SK-N-SH treated with all-trans-retinoic acid at 6 μM for 48 hours (cell line): ENCODE data around the gene ZFHX3.

Source experiments
- ATAC-seq: fragments of 200-7000 bp; cut with Tn5 transposase; 3 replicates; pipeline ENCODE4 v1.9.1; 2020; ENCODE audit warnings: mild to moderate bottlenecking, moderate library complexity
- ARNTL ChIP-seq: fragments of 450-650 bp; formaldehyde crosslinking; IDR thresholded peaks from 2 replicates; pipeline ENCODE4 v1.5.0; 2020; ENCODE audit warnings: low read depth, mild to moderate bottlenecking, moderate library complexity, borderline replicate concordance
- BACH2 ChIP-seq: fragments of 250-450 bp; sonication (Bioruptor Pico); IDR thresholded peaks from 2 replicates; pipeline ENCODE4 v1.9.0; 2021; ENCODE audit warnings: mild to moderate bottlenecking, borderline replicate concordance
- CSDC2 ChIP-seq: fragments of 250-450 bp; sonication (Bioruptor Pico); IDR thresholded peaks from 2 replicates; pipeline ENCODE4 v1.5.0; 2020; ENCODE audit warnings: mild to moderate bottlenecking, moderate library complexity
- ESRRG ChIP-seq: fragments of 250-450 bp; sonication (Bioruptor Pico); IDR thresholded peaks from 2 replicates; pipeline ENCODE4 v1.6.1; 2021; ENCODE audit warnings: mild to moderate bottlenecking
- GLIS3 ChIP-seq: fragments of 250-450 bp; sonication (Bioruptor Pico); IDR thresholded peaks from 2 replicates; pipeline ENCODE4 v1.5.0; 2020; ENCODE audit warnings: mild to moderate bottlenecking, moderate library complexity
- ISL1 ChIP-seq: fragments of 250-450 bp; sonication (Bioruptor Pico); IDR thresholded peaks from 2 replicates; pipeline ENCODE4 v2.1.2; 2022; ENCODE audit warnings: mild to moderate bottlenecking, moderate library complexity
- OSR1 ChIP-seq: fragments of 250-450 bp; sonication (Bioruptor Pico); IDR thresholded peaks from 2 replicates; pipeline ENCODE4 v1.8.0; 2022; ENCODE audit warnings: moderate library complexity, mild to moderate bottlenecking, inconsistent platforms
- PPARA ChIP-seq: fragments of 250-450 bp; sonication (Bioruptor Pico); IDR thresholded peaks from 2 replicates; pipeline ENCODE4 v1.5.0; 2020; ENCODE audit warnings: mild to moderate bottlenecking, borderline replicate concordance
- RARB ChIP-seq: fragments of 250-450 bp; sonication (Bioruptor Pico); IDR thresholded peaks from 2 replicates; pipeline ENCODE4 v1.8.0; 2021; ENCODE audit warnings: mild to moderate bottlenecking, moderate library complexity
- SNAI2 ChIP-seq: fragments of 250-450 bp; sonication (Bioruptor Pico); IDR thresholded peaks from 2 replicates; pipeline ENCODE4 v1.5.0; 2020; ENCODE audit warnings: mild to moderate bottlenecking, moderate library complexity
- TCF4 ChIP-seq: fragments of 250-450 bp; sonication (Bioruptor Pico); IDR thresholded peaks from 2 replicates; pipeline ENCODE4 v1.8.0; 2021; ENCODE audit warnings: mild to moderate bottlenecking, moderate library complexity, borderline replicate concordance
- TOX ChIP-seq: fragments of 250-450 bp; sonication (Bioruptor Pico); IDR thresholded peaks from 2 replicates; pipeline ENCODE4 v1.8.0; 2021; ENCODE audit warnings: mild to moderate bottlenecking, moderate library complexity, borderline replicate concordance
- ZC3H10 ChIP-seq: fragments of 250-450 bp; sonication (Bioruptor Pico); IDR thresholded peaks from 2 replicates; pipeline ENCODE4 v1.5.1; 2021; ENCODE audit warnings: mild to moderate bottlenecking, moderate library complexity
- ZFP3 ChIP-seq: fragments of 250-450 bp; sonication (Bioruptor Pico); IDR thresholded peaks from 2 replicates; pipeline ENCODE4 v1.5.0; 2020; ENCODE audit warnings: mild to moderate bottlenecking, moderate library complexity
- ZNF565 ChIP-seq: fragments of 450-650 bp; formaldehyde crosslinking; conservative IDR thresholded peaks from 2 replicates; pipeline ENCODE4 v1.5.0; 2020; ENCODE audit warnings: low read depth, mild to moderate bottlenecking, moderate library complexity
- ZNF70 ChIP-seq: fragments of 450-650 bp; formaldehyde crosslinking; IDR thresholded peaks from 2 replicates; pipeline ENCODE4 v1.5.0; 2020; ENCODE audit warnings: mild to moderate bottlenecking, moderate library complexity
- TF ChIP-seq, protein P1 (sequence below): fragments of 250-450 bp; sonication (Bioruptor Pico); IDR thresholded peaks from 2 replicates; pipeline ENCODE4 v1.8.0; 2020; ENCODE audit warnings: mild to moderate bottlenecking, moderate library complexity, borderline replicate concordance
- TF ChIP-seq, protein P2 (sequence below): fragments of 250-450 bp; sonication (Bioruptor Pico); IDR thresholded peaks from 2 replicates; pipeline ENCODE4 v1.8.0; 2021; ENCODE audit warnings: low read depth, mild to moderate bottlenecking, moderate library complexity, borderline replicate concordance
- TF ChIP-seq, protein P3 (sequence below): fragments of 250-450 bp; sonication (Bioruptor Pico); IDR thresholded peaks from 2 replicates; pipeline ENCODE4 v1.5.1; 2020; ENCODE audit warnings: low read depth, mild to moderate bottlenecking, moderate library complexity
- TF ChIP-seq, protein P4 (sequence below): fragments of 250-450 bp; sonication (Bioruptor Pico); IDR thresholded peaks from 2 replicates; pipeline ENCODE4 v1.5.0; 2020; ENCODE audit warnings: mild to moderate bottlenecking, moderate library complexity
- TF ChIP-seq, protein P5 (sequence below): fragments of 250-450 bp; sonication (Bioruptor Pico); IDR thresholded peaks from 2 replicates; pipeline ENCODE4 v1.5.1; 2021; ENCODE audit warnings: mild to moderate bottlenecking, moderate library complexity

Gene ZFHX3

DNA sequence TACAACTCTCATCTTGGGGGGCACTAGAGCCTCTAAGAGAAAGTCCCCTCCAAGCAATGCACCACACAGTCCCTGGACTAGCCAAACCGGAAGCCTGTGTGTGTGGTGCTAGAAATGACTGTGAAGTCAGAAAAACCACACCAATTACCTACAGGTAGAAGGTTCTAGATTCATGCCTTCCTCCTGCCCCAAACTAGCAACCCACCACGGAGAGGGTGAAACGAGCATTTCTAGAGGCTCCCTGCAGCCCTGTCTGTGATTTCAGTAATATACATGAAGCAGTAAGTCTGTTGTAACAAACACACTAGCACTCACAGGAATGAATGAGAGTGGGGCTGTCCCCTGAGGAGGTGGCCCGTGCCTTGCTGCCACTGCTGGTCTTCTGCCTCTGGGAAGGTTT is 13.6 kb downstream of the ZFHX3 start:
- TF ChIP-seq TOX (CRISPR knock-in tag) (no peak), TCF4 (CRISPR knock-in tag) (no peak), GLIS3 (CRISPR knock-in tag) (no peak), ZFP3 (no peak), ZC3H10 (CRISPR knock-in tag) (no peak), SNAI2 (CRISPR knock-in tag) (no peak), ESRRG (CRISPR knock-in tag) (no peak), RARB (no peak), CSDC2 (CRISPR knock-in tag) (no peak), PPARA (no peak), ZNF70 (CRISPR knock-in tag) (no peak), OSR1 (CRISPR knock-in tag) (no peak), ZNF565 (no peak), ISL1 (CRISPR knock-in tag) (no peak), BACH2 (no peak)
- TF ChIP-seq, protein P1, sequence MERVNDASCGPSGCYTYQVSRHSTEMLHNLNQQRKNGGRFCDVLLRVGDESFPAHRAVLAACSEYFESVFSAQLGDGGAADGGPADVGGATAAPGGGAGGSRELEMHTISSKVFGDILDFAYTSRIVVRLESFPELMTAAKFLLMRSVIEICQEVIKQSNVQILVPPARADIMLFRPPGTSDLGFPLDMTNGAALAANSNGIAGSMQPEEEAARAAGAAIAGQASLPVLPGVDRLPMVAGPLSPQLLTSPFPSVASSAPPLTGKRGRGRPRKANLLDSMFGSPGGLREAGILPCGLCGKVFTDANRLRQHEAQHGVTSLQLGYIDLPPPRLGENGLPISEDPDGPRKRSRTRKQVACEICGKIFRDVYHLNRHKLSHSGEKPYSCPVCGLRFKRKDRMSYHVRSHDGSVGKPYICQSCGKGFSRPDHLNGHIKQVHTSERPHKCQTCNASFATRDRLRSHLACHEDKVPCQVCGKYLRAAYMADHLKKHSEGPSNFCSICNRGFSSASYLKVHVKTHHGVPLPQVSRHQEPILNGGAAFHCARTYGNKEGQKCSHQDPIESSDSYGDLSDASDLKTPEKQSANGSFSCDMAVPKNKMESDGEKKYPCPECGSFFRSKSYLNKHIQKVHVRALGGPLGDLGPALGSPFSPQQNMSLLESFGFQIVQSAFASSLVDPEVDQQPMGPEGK (CRISPR knock-in tag): no peak
- TF ChIP-seq, protein P2, sequence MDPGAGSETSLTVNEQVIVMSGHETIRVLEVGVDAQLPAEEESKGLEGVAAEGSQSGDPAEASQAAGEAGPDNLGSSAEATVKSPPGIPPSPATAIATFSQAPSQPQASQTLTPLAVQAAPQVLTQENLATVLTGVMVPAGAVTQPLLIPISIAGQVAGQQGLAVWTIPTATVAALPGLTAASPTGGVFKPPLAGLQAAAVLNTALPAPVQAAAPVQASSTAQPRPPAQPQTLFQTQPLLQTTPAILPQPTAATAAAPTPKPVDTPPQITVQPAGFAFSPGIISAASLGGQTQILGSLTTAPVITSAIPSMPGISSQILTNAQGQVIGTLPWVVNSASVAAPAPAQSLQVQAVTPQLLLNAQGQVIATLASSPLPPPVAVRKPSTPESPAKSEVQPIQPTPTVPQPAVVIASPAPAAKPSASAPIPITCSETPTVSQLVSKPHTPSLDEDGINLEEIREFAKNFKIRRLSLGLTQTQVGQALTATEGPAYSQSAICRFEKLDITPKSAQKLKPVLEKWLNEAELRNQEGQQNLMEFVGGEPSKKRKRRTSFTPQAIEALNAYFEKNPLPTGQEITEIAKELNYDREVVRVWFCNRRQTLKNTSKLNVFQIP: no peak
- TF ChIP-seq, protein P3, sequence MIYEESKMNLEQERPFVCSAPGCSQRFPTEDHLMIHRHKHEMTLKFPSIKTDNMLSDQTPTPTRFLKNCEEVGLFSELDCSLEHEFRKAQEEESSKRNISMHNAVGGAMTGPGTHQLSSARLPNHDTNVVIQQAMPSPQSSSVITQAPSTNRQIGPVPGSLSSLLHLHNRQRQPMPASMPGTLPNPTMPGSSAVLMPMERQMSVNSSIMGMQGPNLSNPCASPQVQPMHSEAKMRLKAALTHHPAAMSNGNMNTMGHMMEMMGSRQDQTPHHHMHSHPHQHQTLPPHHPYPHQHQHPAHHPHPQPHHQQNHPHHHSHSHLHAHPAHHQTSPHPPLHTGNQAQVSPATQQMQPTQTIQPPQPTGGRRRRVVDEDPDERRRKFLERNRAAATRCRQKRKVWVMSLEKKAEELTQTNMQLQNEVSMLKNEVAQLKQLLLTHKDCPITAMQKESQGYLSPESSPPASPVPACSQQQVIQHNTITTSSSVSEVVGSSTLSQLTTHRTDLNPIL (CRISPR knock-in tag): no peak
- TF ChIP-seq, protein P4, sequence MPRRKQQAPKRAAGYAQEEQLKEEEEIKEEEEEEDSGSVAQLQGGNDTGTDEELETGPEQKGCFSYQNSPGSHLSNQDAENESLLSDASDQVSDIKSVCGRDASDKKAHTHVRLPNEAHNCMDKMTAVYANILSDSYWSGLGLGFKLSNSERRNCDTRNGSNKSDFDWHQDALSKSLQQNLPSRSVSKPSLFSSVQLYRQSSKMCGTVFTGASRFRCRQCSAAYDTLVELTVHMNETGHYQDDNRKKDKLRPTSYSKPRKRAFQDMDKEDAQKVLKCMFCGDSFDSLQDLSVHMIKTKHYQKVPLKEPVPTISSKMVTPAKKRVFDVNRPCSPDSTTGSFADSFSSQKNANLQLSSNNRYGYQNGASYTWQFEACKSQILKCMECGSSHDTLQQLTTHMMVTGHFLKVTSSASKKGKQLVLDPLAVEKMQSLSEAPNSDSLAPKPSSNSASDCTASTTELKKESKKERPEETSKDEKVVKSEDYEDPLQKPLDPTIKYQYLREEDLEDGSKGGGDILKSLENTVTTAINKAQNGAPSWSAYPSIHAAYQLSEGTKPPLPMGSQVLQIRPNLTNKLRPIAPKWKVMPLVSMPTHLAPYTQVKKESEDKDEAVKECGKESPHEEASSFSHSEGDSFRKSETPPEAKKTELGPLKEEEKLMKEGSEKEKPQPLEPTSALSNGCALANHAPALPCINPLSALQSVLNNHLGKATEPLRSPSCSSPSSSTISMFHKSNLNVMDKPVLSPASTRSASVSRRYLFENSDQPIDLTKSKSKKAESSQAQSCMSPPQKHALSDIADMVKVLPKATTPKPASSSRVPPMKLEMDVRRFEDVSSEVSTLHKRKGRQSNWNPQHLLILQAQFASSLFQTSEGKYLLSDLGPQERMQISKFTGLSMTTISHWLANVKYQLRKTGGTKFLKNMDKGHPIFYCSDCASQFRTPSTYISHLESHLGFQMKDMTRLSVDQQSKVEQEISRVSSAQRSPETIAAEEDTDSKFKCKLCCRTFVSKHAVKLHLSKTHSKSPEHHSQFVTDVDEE (CRISPR knock-in tag): no peak
- TF ChIP-seq, all 23 proteins: peak for 0
- ATAC-seq: no peak

DNA sequence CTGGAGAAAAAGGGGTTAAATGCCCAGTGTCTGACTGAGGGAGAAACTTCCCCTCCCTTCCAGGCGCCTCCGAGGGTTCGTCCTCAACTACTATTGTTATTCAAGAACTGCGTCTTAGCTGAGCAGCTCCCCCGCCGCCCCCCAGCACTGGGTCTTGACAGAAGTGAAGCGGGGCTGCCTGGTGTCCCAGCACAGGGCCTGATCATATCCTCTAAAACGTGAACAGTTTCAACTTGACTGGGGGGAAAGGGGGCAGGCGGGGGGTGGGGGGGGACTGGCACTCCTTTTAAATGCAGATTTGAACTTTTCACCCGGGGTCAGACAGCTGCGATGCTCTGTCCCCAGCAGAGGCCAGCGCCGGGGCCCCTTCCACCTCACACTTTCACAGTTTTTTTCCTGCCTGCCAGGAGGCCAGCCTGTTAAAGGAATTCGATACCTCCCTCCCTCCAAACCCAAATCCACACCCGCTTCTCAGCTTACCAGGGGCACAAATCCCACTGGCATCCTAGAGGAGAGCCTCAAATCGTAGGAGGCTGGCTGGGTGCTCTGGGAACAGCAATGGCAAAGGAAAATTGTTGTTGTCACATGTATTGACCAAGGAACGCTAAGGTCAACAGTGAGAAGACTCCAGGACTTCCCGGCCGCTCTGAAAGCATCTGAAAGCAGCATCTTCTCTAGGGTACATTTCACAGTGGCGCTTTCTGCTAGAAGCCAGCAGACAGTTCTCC is 14.5 kb downstream of the ZFHX3 start:
- ATAC-seq: no peak
- no peak for TF ChIP-seq GLIS3 (CRISPR knock-in tag)
- no peak for TF ChIP-seq ZNF70 (CRISPR knock-in tag)
- TF ChIP-seq, protein P5, sequence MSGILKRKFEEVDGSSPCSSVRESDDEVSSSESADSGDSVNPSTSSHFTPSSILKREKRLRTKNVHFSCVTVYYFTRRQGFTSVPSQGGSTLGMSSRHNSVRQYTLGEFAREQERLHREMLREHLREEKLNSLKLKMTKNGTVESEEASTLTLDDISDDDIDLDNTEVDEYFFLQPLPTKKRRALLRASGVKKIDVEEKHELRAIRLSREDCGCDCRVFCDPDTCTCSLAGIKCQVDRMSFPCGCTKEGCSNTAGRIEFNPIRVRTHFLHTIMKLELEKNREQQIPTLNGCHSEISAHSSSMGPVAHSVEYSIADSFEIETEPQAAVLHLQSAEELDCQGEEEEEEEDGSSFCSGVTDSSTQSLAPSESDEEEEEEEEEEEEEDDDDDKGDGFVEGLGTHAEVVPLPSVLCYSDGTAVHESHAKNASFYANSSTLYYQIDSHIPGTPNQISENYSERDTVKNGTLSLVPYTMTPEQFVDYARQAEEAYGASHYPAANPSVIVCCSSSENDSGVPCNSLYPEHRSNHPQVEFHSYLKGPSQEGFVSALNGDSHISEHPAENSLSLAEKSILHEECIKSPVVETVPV: no peak
- TF ChIP-seq BACH2: no peak
- no peak for TF ChIP-seq RARB
- TF ChIP-seq, protein P2: no peak
- TF ChIP-seq, protein P4 (CRISPR knock-in tag): no peak
- TF ChIP-seq ISL1 (CRISPR knock-in tag): no peak
- no peak for TF ChIP-seq ARNTL (CRISPR knock-in tag)
- TF ChIP-seq, protein P3 (CRISPR knock-in tag): no peak
- no peak for TF ChIP-seq ESRRG (CRISPR knock-in tag)
